HG02943 (cell line): ENCODE data around the gene ACSM2A.
"Not testable (repeated sequence)": the region's sequence is repeated elsewhere in the genome, so short reads cannot be mapped to it uniquely, and the experiment has no call there.

Experiments
- ATAC-seq: cut with Tn5 transposase; IDR thresholded peaks from one replicate; pipeline ENCODE4 v1.9.1; 2021; ENCODE audit warnings: mild to moderate bottlenecking, low read depth, moderate library complexity; ENCODE audit not compliant: unreplicated experiment

Gene ACSM2A

DNA sequence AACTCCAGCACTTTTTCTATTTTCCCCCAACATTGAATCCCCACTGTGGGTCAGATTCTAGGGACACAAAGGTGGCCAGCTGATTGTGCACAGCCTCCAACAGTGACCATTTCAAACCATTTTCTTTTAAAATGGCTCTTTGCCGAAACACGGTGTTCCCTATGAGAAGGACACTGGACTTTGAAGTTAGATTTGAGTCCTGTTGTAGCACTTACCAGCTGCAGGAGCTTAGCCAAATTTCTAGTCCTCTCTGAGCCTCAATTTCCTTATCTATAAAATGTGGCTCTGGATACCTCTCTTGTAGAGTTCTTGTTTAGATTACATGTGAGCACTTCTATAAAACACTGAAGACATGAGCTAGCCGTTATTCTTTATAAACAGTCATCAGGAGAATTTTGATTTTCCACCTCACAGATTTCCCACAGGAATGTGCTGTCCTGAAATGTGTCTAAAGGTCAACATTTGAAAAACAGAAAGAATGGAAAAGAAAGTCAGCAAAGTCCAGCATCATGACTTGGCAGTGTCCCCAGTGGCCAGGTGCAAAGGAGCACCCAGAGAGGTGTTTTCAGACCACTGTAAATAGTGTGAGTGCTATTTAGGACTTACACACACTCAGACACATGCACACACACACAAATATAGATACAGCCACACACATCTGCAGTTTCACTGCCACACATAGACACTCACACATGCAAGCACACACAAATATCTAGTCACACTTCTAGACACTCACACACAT is 4.5 kb upstream of the ACSM2A start:
- ATAC-seq = not testable (repeated sequence)

DNA sequence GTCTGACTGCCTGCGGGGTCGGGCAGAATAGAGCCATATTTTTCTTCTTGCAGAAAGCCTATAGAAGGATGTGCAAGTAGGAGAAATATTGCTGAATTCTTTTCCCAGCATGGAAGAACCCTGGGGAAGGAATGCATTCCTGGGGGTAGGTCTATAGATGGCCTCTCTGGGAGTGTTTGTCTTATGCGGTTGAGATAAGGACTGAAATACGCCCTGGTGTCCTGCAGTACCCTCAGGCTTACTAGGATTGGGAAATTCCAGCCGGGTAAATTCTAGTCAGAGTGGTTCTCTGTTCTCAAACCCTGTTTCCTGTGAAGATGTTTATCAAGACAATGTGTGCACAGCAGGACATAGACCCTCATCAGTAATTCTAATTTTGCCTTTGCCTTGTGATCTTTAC is 2.3 kb downstream of the ACSM2A start:
- ATAC-seq = not testable (repeated sequence)

DNA sequence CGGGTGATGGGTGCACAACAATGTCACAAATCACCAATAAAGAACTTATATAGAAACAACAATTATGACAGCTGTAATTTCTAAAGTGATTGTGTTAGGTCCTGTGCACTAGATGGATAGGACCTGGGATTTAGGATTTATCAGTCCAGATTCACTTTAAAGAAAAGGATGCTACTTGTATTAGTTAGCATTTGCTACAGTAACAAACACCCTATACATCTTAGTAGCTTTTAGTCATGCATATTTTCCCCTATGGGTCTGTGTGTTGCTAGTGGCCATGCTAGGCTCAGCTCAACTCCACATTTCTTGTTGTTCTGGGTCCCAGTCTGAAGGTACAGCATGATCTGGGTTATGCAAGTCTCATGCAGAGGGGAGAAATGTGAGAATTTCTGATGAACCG is 7.9 kb downstream of the ACSM2A start:
- not testable (repeated sequence) for ATAC-seq

DNA sequence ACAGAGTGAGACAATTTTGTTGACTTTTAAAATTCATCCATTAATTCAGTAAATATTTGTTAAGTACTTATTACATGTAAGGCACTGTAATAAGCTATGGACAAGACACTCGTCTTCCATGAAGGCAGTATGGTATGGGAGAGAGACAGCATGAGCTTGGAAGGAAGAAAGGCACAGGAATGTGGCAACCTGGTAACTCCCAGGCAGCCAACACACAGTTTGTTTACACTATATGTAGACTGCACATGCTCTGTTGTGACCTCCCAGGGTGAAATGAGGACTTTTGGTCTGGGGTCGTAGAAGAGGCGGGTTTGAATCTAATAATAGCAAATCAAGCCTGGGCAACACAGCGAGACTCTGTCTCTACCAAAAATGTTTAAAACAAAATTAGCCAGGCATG is 9.0 kb downstream of the ACSM2A start:
- not testable (repeated sequence) for ATAC-seq

DNA sequence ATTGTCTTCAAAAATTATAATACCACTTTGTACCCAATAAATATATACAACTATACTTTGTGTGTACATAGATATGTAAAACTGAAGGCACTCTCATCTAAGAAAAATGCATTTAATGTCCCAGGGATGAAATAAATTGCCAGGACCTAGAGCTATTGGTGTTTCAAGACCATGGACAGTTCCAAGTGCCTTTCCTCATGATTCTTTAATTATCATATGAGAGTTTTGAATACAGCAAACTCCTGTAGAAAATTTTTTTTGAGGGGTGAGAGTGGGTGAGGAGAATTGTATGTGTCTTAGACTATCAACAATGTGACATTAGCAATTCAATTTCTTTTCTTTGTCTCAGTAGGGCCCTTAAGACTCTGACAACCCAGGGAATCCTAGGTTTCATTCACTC is 17.6 kb downstream of the ACSM2A start:
- not testable (repeated sequence) for ATAC-seq

DNA sequence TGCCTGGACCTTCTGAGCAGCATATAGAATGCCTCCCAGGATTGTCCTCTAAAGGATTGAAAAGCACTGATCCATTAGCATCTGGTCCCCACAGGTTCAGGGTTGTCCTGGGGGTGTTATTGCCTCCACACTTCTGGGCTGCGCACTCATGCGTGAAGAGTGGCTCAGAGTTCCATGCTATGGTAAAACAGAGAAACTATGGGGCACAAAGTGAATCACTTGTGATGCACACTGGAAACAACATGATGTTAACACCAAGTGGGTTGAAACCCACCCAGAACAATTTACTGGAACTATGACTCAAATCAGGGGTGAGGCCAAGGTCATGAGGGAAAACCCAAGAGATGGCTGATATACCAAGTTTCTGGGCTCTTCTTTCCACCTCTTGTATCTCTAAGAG is 18.6 kb downstream of the ACSM2A start:
- ATAC-seq = not testable (repeated sequence)

DNA sequence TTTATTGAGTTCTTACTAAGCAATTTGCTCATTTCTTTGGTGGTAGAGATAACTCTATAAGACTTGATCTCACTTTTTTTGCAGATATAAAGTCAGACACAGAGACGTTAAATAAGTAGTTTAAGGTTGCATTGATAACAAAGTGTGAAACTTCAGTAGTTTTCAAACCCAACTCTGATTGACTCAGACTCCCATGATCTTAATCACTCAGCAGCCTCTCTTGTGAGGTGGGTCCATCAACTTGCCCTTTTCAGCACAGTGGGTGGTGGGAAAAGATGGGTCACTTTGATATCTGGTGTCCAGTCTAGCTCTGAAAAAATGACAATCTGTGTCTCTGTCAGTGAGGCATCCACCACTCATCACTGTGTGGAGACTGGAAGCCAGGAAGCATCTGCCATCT is 19.4 kb downstream of the ACSM2A start:
- not testable (repeated sequence) for ATAC-seq

DNA sequence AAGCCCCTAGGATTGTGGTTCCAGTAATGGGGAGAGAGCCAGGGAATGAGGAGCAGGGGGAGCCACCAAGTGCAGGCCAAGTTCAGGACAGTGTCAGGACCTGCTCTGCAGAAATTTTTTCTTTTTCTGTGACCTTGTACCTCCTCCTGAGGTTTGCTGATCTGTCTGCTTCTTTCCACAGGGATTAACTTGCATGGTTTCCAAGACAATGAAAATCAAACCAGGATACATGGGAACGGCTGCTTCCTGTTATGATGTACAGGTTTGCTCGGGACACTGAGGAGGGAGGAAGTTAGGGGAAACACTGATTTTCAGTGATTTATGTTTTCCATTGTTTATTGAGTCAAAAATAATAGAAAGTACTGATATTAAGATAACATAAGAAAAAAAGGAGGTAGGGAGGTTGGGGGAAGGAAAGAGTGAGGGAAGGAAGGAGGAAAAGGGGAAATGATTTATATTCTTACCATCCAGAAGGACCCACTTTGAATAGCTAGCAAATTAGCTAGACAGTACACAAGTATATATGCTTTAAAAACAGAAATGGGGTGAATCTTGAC is 25.9 kb downstream of the ACSM2A start:
- not testable (repeated sequence) for ATAC-seq

DNA sequence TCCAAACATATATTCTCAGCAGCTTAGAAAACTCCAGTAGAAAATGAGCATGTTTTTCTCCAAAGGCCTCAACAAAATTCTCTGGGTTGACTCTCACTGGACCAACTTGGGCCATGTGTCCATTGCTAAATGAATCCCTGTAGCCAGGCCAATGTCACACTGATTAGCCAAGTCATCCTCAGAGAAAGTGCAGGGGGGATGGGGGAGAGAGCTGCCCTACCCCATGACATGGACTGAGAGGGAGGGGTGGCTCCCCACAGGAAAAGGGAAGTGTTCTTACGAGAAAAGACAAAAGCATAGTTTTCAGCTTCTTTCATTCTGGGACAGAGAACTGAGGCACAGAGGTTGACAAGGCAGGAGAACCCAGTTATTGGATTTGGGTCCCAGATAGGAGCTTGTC is 32.7 kb downstream of the ACSM2A start:
- not testable (repeated sequence) for ATAC-seq

DNA sequence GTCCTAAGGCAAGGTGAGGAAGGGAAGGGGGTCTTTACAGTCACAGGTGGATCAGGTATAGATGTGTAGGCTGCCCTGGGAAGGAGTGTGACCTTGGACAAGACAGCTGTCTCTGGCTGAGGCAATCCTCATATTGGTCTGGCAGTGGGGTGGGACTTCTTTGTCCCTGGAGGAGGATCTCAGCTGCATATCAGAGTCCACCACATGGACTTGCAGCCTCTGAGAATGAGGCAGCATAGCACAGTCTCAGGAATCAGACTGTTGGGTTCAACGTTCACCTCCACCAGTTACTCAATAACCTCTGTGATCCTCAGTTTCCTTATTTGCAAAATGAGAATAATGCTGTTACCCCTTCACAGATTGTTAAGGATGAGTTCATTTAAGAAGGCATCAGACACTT is 33.4 kb downstream of the ACSM2A start:
- no peak for ATAC-seq

DNA sequence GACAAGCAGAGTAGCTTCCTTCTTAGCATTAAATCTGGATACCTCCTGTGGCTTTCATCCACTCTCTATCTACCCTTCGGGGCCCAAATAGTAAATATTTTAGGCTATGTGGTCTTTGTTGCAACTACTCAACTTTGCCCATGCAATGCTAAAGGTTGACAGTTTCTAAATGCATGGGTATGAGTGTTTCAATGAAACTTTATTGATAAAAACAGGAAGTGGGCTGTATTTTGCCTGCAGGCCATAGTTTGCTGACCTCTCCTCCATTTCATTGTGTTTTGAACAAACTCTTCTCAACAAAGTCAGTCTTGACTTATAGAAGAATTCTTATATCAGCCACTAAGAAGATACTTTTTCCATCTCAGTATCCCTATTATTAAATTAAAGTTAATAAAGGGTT is 34.1 kb downstream of the ACSM2A start:
- no peak for ATAC-seq

DNA sequence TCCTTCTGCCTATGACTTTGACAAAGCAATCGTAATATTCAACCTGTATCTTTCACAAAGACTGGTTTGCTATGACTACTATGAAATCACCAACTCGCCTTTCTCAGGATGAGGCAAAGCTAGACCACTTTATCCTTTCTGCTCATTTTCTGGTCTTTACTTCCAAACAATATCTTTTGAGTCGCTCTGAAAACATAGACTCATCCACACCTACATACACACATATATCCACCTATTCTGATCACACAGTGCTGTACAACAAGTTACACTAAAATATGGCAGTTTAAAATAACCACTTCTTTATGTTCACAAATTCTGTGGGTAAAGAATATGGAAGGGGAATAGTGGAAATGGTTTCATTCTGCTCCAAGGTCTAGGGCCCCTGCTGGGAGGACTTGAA is 39.7 kb downstream of the ACSM2A start:
- ATAC-seq = not testable (repeated sequence)

DNA sequence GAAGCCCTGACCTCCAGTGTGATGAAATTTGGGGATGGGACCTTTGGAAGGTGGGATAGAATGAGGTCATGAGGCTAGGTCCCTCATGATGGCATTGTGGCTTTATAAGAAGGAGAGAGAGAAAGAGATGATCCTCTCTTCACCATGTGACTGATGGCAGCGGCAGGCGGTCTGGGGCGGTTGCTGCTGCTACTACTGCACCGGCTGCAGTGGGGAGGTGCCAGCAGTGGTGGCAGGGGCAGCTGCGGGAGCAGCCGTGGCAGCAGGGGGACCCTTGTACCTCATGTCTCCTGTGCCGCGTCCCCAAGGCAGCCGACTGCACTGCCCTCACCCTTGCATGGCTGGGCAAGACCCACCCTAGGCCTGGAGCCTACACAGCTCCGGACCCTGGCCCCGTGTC is 40.1 kb downstream of the ACSM2A start:
- not testable (repeated sequence) for ATAC-seq

DNA sequence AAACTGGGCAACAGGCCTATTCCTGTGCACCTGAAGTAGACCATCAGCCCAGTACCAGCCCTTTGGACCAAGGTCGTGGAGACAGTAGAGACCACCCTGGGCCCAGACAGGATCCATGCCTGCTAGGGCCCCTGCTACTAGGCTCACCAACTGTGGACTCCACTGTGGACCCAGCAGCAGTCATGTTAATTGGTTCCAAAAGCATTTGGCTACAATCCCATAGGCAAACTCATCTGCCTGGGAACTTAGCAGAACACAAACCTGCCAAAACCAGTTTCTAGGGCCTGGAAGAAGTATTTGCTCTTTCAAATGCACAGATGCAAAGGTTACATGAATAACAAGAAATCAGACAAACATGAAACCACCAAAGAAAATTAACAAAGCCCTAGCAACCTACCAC is 53.1 kb downstream of the ACSM2A start:
- ATAC-seq = no peak

DNA sequence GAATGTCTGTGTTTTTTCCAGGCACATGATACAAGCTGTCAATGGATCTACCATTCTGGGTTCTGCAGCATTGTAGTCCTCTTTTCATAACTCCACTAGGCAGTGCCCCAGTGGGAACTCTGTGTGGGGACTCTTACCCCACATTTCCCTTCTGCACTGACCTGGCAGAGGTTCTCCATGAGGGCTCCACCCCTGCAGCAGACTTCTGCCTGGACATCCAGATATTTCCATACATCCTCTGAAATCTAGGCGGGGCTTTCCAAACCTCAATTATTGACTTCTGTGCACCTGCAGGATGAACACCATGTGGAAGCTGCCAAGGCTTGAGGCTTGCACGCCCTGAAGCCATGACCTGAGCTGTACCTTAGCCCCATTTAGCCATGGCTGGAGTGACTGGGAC is 56.0 kb downstream of the ACSM2A start:
- ATAC-seq = no peak

DNA sequence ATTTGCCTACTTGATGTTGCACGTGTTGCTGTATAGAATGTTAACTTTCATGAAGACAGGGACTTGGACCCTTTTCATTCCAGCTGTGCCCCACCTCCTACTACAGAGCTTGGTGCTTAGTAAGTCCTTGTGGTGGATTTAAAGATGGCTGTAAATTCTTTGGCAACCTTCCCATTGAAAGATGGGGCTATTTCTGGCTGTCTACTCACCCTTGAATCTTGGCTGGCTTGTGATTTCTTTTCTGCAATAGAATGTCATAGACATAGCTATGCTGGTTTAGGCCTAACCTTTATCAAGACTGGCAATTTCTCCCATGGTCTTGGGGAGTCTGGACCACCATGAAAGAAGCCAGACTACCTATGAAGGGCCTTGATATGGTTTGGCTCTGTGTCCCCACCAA is 59.0 kb downstream of the ACSM2A start:
- ATAC-seq = no peak

DNA sequence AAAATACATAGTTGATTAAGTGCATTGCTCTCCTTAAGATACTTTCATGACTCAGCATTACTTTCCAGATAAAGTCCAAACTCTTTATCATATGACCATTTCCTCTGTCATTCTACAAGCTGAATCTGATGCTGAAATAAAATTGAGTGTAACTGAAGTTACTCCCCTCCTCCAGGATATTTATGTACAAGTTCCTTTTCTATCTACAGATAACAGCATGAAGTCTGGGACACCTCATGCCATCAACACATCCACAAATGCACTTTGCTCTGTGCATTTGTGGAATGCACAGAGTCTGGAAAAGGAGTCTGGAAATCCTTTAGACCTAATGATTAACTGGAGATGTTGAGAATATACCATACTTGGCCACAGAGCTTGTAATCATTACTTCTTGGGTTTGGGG is 64.4 kb downstream of the ACSM2A start:
- ATAC-seq = no peak

DNA sequence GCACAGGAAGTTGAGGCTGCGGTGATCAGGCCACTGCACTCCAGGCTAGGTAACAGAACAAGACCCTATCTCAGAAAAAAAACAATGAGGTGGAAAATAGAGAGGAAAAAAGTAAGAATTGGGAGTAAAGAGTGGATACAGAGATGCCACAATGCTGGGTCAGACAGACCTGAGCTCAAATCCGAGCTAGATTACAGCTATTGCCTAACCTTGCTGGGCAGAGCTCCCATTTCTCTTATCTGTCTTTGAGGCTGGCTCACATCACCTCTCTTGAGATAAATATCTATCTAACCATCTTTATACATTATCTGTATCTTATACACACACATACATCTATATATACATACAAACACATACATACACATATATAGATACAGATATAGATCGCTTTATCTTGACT is 65.8 kb downstream of the ACSM2A start:
- ATAC-seq = no peak

DNA sequence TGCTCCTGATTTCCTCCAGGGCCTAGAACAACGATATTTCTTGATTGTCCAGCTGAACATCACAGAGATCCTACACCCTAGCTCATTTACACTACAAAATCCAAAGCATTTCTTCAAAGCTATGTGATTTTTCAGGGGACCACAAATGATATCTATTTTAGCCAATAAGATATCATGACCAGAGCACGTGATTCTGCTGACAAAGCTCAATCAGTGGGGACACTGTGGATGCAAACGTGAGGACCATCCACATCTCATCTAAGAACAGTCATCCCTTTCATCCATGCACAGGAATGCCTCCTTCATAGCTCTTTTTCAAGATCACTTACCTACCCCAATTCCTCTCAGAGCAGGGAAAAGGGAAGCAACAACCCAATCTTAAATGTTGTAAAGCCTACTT is 67.9 kb downstream of the ACSM2A start:
- ATAC-seq = no peak

DNA sequence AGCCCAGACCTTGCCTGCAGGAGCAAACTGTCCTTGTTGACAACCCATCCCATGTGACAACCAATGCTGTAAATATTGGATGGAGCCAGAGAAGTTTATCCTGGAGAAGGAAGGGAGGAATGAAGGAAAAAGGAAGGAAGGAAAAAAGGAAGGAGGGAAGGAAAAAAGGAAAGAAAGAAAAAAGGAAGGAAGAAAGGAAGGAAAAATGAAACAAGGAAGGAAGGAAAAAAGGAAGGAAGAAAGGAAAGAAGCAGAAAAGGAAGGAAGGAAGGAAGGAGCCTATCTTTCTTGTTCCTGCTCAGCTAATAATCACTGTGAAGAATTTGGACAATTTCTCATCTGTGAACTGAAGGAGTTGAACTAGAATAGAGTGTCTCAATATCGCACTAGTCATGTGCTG is 68.8 kb downstream of the ACSM2A start:
- ATAC-seq = no peak

DNA sequence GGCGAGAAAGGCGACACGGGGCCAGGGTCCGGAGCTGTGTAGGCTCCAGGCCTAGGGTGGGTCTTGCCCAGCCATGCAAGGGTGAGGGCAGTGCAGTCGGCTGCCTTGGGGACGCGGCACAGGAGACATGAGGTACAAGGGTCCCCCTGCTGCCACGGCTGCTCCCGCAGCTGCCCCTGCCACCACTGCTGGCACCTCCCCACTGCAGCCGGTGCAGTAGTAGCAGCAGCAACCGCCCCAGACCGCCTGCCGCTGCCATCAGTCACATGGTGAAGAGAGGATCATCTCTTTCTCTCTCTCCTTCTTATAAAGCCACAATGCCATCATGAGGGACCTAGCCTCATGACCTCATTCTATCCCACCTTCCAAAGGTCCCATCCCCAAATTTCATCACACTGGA is 80.5 kb downstream of the ACSM2A start:
- ATAC-seq = not testable (repeated sequence)

DNA sequence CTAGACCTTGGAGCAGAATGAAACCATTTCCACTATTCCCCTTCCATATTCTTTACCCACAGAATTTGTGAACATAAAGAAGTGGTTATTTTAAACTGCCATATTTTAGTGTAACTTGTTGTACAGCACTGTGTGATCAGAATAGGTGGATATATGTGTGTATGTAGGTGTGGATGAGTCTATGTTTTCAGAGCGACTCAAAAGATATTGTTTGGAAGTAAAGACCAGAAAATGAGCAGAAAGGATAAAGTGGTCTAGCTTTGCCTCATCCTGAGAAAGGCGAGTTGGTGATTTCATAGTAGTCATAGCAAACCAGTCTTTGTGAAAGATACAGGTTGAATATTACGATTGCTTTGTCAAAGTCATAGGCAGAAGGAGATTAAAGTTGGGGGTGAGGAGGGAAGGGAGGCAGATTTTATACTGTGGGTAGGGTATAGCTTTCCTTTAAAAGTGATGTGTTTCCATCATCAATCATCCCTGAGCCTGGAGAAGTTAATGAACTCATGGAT is 81.0 kb downstream of the ACSM2A start:
- ATAC-seq = not testable (repeated sequence)
